NCI-H2227 treated with DMSO at 0.1 percent for 48 hours (cell line): ENCODE results near the gene SBF2.

Experiments used
- DNase-seq: peaks from one replicate; lab custom pipeline; 2025; lab: John Stamatoyannopoulos, UW

Gene SBF2

DNA sequence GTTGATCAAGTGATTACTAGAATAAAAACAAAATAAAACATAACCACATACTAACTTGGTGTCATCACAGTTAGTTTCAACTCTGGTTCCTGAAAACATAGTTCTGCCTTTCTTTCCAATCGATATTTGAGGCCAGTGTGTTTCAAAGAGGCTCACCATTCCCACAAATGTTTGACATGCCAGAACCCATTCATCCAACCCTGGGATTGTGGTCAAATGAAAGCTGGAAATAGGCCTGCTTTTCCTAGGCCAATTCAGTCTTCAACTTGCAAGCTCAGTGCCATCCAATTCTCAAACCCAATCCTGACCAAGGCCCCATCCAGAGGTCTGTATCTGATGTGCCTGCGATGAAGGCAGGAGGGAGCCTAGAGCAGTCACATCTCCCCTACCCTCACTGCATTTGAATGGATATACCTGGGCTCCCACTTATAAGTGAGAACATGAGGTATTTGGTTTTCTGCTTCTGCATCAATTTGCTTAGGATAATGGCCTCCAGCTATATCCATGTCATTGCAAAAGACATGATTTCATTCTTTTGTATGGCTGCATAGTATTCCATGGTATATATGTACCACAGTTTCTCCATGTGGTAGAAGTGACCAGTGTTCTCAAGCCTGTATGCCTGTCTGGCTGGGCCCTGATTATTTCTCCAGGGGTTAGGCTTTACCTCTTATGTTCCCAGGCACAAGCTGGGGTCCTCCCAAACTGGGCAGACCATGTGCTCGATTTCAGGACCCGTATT is 486.9 kb downstream of the SBF2 start:
- DNase-seq, result no peak

DNA sequence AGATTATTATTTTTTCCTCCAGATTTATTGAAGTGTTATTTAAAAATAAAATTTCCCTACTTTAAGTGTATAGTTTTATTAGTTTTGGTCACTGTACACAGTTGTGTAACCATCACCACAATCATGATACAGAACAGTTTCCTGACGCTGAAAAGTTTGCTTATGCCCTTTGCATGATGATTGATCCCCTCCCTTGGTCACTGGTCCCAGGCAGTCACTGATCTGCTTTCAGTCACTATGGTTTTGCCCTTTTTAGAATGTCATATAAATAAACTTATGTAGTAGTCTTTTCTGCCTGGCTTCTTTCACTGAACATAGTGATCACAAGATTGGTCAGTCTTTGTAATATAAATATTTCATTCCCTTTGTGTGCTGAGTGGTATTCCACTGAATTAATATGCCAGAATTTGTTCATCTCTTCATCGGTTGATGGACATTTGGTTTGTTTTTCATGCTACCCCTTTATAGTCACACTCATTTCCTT is 489.6 kb downstream of the SBF2 start:
- DNase-seq, result no peak

DNA sequence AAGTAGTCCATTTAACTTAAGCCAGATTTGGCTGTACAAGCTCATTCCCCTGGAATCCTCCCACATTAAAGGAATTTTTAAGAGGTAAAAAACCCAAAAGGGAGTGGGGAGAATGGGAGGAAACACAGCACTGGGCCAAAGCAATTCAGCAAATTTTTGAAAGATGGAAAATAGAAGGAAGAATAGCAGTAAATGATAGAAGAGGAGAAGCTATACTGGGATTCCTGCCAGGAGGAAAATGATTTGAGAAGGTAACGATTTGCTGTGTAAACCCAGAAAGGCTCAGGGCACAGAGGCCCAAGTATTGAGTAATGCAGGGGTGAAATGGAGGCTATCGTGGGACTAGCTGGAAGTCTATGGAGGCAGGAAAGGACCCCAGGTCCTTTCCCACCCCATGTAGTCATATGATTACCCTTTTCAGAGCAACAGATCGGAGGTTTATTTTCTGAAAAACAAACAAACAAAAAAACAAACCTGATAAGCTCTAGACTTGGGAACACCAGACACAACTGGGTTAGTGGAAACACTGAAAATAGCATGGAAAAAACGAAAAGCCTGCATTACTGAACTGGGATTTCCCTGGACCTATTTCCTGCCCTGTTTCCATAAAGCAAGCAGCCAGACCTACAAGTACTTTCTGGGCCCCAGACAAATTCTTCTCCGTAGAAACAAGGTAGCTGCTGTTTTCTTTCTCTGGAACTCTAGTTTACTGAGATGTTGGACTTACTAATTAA is 490.2 kb downstream of the SBF2 start:
- no peak for DNase-seq

DNA sequence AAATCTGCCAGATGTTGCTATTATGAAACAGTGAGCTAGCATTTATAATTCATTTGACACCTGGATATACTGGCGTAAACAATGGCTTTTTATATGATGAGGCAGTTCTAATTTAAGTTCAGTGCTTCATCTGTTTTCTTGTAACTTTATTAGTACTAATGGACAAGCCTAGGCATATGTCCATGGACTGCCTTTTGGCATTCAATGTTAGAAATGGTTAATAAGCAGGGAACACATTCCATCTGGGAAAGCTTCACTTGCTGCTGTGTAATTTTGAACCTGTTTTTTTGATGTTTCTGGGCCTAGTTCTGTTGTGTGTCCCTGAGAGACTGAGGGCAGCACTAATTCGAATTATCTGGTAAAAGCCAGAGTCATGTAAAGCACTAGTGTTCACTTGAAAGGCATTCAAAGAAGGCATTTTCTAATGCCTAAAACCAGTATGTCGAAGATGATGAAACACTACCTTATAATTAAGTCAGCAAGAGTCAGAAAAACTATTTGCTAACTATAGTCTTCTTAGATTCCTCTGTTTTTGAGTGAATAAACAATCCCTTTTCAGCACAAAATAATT is 491.6 kb downstream of the SBF2 start:
- peak; percentile 47 for DNase-seq

DNA sequence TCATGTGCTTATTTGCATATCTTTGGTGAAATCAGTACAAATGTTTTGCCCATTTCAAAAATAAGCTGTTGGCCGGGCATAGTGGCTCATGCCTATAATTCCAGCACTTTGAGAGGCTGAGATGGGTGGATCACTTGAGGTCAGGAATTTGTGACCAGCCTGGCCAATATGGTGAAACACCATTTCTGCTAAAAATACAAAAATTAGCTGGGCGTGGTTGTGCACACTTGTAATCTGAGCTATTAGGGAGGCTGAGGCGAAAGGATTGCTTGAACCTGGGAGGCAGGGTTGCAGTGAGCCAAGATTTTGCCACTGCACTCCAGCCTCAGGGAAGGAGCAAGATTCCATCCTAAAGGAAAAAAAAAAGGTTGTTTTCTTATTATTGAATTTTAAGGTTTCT is 494.1 kb downstream of the SBF2 start:
- no peak for DNase-seq

DNA sequence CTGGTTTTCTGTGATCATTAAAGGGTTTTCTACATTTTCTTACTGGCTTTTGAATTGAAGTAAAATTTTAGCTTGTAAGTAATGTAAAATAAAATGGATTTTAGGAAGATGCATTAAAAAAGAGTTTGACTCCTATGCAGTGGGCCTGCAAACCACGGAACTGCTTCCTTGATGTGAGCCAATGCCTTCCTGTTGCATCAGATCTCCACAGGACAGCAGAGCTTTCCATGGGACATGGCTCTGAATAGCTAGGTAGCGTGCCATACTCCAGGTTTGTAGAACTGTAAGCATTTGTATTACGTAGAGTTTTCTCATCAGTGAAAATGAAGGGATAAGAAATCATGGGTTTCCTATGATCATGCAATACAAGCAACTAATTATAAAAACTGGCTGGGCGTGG is 496.7 kb downstream of the SBF2 start:
- DNase-seq, result no peak

DNA sequence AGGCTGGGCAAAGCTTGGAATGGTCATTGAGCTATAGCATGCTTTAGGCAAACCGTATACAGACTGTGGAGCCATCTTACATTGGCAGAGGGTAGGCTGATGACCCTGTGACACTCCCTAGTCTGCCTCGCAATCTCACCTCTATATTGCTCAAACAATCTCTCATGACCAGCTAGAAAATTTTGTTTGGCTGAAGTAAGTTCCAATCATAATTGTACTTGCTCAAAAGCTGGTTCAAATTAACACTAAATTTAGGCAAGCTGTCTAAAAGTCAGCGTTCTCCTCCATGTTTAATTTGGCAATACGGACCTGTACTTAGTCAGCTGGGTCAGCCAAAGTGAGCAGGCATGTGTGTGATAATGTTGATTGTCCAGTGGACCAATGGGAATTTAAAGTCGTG is 497.2 kb downstream of the SBF2 start:
- DNase-seq, result no peak

DNA sequence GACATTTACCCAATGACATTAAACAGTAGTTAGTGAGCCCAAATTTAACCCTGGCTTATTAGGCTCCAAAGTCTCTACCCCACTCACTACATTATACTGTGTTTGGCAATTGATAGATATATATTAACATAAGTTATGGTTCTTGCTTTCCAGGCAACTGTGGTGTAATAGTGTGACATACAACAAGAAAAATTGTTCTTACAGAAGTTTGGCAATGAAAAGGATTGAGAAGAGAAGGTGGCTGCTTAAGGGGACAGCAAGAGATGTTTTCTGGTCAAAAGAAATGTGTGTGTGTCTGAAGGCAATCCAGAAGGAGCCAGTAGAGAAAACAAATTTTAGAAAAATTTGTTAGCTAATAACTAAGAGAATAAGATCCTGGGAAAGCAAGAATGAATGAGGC is 497.8 kb downstream of the SBF2 start:
- no peak for DNase-seq

DNA sequence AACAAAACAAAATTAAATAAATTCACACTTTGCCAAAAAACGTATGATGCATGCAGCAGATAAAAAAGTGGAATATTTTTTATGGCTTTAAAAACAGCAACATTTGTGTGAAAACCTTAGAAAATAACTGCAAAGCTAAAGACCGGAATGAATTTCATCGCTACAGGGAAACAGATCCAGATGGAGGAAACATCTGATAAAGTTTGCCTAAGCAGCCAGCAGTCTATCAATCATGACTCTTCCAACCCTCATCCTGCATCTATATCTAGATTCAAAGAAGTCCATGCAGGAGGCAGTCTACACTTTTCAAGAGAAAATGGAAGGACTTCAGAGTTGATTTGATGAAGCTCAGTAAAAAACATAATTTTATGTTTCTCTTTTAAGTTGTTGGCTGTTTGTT is 503.3 kb downstream of the SBF2 start:
- DNase-seq, result no peak

DNA sequence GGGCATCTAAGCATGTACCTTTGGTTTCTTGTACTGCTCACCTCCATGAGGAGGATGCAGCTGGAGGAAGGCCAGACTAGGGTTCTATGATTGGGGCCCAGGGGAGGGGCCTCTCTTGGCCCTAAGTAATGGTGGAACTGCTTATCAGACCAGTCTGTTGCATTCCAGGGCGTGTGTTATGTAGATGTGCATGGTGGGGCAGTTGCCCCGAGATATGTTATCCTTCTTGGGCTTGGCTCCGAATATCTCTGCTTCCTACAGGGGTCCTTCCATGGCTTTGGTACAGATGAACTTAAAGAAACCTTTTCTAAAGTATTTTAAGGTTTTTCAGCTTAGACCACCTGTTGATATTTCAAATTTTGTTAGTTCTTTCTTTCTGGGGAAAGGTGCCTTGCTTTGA is 504.1 kb downstream of the SBF2 start:
- DNase-seq, result no peak

DNA sequence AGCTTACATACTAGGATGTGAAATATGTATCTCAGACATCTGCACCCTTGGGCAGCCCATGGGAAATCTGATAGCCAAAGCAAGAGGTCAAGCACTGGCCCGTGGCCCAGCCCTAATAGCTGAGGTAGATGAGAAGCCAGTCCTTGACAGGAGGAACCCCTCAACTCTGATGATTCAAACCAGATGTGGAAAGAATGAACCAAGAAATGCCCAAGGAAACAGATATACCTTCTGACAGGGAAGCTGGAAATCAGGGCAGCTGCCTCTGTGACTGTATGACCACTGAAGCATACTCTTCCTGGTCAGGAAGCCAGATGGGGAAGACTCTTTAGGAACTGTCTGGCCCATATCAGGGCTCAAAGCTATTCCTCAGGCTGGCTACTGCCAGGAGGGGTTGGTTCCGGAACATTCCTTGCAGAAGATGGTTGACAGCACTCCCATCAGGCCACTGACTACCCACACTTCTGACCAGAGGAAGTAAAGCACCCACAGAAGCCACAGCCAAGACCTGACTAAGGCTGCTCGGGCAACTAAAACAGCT is 506.0 kb downstream of the SBF2 start:
- DNase-seq, result no peak

DNA sequence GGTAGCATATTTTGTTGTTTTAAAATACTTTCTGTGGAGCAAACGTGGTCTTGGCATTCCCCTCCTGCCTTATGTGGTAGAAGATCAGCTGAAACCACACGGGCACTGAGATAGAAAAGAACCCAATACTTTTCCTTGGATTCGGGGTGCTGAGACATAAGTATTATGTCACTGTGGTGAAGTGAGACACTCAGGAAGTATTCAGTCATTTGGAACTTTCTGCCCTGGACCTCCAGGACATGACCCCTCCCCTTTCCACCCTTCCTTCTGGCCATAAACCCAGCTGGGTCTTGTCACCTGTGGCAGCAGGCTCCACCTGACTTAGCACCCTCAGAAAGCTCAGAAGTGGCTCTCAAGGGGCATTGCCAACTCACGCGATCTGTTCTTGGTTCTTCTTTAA is 506.8 kb downstream of the SBF2 start:
- no peak for DNase-seq

DNA sequence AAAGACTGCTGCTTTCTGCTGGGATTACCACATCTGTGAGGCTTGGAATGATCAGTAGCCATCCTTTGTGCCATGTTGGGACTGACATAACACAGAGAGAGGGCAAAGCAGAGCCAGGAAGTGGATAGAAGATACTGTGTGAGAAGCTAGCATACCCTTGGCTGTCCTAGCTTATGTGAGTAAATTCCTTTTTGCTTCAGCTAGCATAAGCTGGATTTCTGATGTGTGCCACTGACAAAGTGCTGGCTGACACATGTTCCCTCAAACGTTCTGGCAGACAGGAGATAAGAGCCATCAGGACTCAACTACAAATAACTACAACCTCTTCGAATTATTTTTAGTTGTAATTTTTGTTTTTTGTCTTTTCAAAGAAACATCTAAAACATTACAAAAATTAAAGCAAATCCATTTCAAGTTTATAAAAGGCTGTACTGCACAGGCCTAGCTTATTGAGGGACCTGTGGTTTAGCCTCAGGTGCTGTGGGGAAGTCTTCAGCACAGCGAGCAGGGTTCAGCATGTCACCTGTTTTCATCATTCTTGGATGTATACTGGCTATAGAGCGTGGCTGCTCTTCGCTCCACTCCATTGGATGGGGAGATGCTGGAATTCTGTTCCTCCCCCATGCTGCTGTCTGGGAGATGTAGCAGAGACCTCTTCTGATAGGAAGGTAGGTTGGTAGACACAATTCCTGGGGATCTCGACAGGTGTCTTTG is 509.3 kb downstream of the SBF2 start:
- DNase-seq, result no peak

DNA sequence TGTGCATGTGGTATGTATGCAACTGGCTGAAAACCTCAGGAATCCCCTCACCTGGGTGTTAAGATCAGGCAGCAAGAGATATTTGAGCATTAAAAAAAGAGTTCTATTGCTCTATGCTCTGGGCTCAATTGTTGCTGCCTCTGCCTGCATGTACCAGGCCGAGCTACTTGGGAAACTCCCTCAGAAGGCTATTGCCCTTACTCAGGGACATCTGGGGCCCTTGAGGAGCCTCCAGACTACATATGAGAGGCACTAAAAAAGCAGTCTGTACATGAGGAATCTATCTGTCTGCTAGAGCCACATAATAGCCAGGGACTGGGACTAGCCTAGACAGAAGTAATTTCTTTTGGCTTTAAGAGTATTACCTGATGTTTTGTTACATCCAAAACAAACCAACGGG is 510.0 kb downstream of the SBF2 start:
- no peak for DNase-seq

DNA sequence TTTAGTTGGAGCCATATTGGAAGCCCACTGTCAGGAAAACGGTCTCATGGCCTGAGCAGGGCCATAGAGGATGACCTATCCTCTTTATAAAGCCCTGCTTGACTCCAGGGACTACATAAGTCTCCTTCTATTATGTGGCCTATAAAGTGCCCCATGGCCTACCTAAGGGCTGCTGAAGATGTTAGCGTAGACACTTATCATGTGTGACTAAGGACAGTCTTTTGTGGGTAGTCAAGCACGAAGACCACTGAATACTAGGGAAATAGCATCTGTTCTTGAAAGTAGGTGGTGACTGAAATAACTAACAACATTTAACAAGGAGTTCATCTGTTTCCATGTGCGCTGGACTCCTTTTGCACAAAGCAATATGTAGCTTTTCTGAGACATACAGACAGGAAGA is 513.1 kb downstream of the SBF2 start:
- no peak for DNase-seq

DNA sequence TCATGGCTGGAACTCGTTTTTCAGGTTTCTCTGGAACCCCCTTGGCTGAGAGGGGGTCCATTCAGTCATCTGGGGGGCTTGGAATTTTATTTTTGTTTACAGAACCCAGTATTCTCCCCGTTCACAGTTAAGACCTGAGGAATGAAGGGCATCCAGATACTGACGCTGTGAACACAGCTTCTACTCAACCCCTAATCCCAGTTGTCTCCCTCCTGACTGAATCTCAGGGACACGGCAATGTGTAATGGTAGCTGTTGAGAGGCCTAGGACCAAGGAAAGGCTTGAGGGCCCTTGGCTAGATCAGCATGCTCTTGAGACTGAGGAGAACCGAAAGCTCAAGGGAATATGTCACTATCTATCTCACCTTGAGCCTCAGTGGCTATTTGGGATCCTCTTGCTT is 516.5 kb downstream of the SBF2 start:
- no peak for DNase-seq

DNA sequence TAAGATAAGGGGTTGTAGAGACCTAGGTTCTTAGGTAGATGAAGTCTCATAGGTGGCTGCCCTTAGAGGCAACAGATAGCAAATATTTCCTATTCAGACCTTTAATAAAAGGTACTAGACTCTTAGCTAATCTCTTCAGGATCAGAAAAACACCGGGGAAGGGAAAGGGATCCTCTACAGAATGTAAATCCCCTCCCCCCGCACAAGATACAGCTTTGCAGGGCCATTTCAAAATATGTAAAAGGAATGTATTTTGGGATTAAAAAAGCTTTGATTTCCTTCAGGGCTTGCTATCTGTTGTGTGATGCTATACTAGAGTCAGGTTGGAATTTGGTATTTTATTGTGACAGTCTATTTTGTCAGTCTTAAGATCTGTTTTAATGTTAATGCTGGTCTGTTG is 517.0 kb downstream of the SBF2 start:
- no peak for DNase-seq

DNA sequence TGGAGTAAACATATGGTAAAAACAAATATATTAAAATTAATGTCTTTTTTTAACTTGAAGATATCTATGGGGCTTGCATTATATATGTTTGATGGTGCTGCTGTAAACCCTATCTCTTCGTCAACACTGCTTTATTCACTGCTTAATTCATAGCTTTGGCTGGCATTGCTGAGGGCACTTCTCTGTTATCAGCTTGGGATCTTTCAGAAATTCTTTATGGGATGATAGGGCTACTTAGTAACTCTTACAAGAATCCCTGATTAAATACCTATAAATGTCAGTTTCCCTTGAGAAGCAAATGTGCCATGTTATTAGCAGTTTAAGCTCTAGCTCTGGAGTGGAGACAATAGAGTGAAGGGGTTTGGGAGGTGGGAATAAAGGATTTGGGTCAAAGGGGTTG is 517.8 kb downstream of the SBF2 start:
- no peak for DNase-seq

DNA sequence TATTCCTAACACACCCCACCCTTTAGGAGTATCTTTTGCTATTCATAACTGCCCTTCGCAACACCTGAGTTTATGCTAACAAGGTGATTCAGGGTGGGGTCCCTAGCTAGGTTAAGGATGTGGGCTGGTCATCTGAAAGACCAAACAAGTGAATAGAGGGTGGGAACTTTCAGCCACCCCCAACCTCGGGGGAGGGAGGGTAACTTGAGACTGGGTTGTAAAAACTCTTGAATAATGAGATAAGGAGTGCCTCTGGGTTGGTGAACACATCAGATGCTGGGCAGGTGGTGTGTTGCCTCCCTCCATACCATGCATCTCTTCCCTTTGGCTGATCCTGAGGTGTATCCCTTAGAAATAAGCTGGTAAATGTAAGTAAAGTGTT is 518.6 kb downstream of the SBF2 start:
- no peak for DNase-seq

DNA sequence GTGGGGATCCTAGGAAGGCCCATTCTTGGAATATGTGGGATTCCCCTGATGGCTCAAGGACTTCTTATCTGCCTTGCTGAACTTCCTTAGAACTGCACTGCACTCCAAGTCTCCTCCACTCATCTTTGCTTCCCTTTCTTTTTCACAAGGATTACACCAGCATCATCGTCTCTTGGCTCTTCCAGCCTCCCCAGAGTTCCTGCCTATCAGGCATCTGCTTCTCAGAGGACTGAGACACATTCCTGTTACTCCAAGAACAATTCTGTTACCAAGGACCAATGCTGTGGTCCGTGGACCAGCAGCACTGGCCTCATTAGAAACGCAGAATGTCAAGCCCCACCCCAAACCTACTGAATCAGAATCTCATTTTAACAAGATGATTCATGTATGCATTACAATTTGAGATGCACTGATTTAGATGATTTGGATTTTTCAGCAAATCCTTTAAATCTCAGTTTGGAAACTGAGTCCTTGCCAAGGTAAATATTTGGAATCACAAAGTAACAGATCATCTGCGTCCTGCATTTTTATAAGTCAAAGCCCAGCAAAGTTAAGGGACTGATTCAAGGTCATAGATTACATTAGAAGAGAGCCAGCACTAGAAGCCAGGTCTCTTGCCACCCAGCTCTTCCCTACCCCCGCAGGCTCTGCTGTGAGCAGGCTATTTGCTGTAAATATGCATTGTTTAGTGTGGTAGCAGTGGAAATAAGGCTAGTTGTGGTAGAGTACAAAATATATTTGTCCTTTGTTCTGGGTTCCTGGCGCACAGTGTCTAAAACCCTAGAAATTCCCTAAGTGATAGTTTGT is 519.2 kb downstream of the SBF2 start:
- no peak for DNase-seq

DNA sequence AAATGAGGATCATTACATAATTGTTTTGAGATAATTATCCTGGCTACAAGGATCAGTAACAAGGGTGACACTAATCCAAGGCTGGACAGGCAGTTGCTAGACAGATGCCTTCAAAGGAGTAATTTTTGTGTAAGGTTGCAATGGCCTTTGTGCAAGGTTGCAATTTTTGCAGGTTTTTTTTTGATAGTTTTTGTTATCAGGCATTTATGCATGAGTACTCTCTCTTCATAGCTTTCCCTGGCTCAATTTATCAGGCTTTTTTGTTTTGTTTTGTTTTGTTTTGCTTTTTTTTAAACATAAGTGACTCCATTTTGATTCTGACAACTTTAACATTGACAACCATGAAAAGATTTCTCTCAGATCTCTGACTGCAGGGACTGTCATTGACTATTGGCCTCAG is 519.9 kb downstream of the SBF2 start:
- no peak for DNase-seq

DNA sequence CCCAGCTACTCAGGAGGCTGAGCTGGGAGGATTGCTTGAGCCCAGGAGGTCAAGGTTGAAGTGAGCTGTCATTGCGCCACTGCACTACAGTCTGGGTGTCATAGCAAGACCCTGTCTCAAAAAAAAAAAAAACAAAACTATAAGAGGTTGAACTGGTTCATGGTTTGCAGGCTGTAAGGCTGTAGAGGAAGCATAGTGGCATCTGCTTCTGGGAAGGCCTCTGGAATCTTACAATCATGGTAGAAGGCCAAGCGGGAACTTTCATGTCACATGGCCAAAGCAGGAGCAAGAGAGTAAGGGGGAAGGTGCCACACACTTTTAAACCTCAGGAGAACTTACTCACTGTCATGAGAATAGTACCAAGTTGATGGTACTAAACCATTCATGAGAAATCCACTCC is 520.5 kb downstream of the SBF2 start:
- no peak for DNase-seq
